Erythroblast (primary cell): ENCODE data around the gene RELT.

Source experiments
- GATA1 ChIP-seq: IDR thresholded peaks from 2 replicates; pipeline ENCODE4 v1.6.1; 2011; ENCODE audit warnings: low read depth, mild to moderate bottlenecking, control low read depth, low read length, moderate library complexity
- POLR2A ChIP-seq: IDR thresholded peaks from 2 replicates; pipeline ENCODE4 v1.6.1; 2011; ENCODE audit warnings: mild to moderate bottlenecking, low read length

DNA sequence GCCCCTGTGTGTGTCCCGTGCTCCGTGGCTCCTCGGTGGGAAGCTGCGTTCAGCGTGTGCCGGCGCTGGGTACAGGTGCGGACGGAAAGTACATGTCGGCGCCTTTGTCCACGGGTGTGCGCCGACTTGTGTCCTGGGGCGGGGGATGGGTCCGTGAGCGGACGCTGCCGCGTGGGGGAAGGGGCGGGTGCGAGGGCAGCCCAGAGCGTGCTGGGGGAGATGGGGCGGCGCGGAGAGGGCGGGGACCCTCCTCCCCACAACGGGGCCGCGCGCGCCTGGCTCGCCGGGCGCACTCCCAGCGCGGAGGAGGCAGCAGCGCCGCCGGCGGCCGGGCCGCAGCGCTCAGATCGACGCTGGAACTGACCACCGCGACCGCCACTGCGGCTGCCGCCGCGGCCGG is 33.6 kb upstream of the RELT start:
- TF ChIP-seq POLR2A (no peak), GATA1 (no peak)
